Bone marrow (tissue), 2 donors: ENCODE data around the gene UBTD1.
"Not testable (repeated sequence)": the region's sequence is repeated elsewhere in the genome, so short reads cannot be mapped to it uniquely, and the experiment has no call there.

Experiments used
- DNase-seq, 2 donors: peaks; one replicate each; lab custom pipeline; 2025; lab: John Stamatoyannopoulos, UW

The UBTD1 gene, protein sequence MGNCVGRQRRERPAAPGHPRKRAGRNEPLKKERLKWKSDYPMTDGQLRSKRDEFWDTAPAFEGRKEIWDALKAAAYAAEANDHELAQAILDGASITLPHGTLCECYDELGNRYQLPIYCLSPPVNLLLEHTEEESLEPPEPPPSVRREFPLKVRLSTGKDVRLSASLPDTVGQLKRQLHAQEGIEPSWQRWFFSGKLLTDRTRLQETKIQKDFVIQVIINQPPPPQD

DNA sequence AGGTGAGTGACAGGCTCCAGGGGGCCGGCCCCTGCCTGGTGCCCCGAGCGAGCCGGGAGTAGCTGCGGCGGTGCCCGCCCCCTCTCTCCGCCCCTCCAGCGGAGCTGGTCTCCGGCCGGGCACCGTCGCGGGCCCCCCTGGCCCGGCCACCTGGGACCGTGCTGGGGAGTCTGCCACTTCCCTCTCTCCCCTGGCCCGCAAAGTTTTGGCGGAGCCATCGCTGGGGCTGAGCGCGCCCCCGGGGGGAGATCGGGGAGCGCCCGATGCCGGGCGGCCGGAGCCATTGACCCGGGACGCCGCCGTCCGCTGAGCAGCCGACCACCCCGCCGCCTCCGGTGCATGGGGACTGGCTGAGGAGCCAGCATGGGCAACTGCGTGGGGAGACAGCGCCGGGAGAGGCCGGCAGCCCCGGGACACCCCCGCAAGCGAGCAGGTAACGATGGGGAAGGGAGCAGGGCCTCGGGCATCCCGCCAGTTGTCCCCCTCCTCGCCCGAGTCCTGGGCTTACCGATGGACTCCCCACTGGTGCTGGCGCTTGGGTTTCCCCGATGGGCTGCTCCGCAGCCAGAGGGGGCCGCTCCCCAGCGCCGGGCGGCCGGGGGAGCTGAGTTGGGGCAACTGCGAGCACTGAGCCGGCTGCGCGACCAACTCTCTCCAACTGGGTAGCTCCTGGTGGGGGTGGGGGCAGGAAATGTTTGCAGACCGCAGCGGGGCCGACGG lies at the start of gene UBTD1:
UBTD1 (plus strand) TSS at position 84 of the 720 bp plus-strand sequence; CDS start at position 364, 280 bp downstream.
- peak in 1 of 2 donors; percentile 58 for DNase-seq

GRCh38 chr10:97450828-97451227 lies 47.9 kb upstream of the UBTD1 start:
- DNase-seq, result no peak

- DNase-seq, result no peak
Measured at GRCh38 chr10:97451605-97452004, 47.1 kb upstream of the UBTD1 start.

DNA sequence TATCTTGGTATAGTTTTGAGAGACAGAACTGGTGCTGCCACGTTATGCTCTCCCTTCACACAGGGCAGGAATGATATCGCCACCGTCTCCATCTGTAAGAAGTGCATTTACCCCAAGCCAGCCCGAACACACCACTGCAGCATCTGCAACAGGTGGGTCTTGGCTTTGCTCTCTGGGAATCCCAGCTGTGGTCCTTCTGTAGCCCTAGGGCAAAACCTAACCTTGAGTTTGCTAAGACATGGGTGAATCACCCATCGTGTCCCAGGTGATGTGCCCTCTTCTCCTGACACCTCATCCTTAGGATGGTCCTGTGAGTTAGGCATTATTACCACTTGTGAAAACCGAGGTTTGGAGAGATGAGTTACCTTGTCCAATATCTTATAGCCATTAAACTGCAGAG lies 46.4 kb upstream of the UBTD1 start:
- no peak for DNase-seq

GRCh38 chr10:97454330-97455036 lies 44.2 kb upstream of the UBTD1 start:
- DNase-seq, result no peak

DNA sequence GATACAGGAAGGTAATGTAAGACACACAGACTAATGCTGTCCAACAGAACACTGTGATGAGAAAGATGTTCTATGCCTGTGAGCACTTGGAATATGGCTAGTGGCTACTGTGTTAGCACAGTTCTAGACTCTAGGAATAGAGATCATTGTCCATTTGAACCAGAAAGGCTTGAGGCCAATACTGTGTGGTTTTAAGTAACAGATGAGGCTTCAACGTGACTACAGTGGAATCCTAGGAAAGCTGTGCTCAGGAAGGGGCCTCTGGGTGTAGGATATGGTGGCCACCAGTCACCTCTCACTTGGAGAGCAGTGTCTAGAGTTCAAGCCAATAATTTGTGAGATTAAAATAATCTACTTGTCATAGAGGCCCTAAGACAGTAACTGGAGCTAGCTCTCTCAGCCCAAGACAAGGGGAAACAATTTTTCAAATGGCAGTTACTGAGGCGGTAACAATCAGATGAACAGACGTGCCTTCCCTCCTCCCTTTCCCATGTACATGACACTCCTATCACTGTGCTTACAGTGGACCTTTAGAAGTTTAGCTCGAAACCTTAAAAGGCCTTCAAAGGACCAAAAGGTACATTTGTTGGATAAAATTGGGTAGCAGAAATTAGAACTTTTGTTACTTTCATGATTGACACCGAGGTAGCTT lies 42.6 kb upstream of the UBTD1 start:
- DNase-seq, result no peak

DNA sequence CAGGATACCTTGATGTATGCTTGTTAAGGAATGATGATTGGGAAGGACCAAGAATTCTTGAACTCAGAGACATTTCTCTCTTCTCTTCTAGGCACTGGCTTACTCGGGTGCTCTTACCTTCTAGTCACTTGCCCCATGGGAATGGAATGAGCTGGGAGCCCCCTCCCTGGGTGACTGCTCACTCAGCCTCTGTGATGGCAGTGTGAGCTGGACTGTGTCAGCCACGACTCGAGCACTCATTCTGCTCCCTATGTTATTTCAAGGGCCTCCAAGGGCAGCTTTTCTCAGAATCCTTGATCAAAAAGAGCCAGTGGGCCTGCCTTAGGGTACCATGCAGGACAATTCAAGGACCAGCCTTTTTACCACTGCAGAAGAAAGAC lies 42.0 kb upstream of the UBTD1 start:
- DNase-seq, result no peak

DNA sequence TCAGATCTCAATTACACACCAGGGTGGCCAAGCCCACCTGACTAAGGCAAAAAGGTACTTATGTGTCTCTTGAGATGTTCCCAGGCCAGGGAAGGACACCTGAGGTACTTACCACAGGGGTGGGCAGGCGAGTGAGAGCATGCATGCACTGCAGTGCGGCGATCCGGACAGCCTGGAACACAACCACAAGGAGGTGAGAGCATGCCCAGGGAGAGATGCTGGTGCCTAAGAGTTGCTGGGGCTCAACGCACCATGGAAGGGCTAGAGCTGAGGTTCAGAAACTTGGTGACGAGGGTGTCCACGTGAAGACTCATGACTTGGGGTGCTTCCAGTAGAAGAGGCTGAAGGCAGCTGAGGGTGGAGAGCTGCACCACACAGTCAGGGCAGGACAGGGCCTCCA lies 39.6 kb upstream of the UBTD1 start:
- no peak for DNase-seq

GRCh38 chr10:97459933-97460332 lies 38.8 kb upstream of the UBTD1 start:
- DNase-seq, result no peak

DNA sequence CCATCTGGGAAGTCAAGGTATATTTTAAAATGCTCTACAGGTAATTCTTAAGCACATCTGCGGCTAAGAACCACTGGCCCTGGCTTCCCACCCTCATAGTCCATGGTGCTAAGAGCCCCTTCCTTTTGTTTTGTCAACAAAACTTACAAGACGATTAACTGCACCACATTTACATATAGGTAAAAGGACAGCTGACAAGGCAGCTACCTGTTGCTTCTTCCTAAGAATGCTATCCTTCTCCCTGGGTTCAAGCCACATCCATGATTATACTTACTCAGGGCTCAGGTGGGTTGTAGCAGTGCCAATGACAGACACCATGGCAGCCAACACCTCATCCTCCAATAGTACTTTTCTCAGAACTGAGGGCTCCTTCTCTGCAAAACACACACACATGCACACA lies 36.4 kb upstream of the UBTD1 start:
- no peak for DNase-seq

DNA sequence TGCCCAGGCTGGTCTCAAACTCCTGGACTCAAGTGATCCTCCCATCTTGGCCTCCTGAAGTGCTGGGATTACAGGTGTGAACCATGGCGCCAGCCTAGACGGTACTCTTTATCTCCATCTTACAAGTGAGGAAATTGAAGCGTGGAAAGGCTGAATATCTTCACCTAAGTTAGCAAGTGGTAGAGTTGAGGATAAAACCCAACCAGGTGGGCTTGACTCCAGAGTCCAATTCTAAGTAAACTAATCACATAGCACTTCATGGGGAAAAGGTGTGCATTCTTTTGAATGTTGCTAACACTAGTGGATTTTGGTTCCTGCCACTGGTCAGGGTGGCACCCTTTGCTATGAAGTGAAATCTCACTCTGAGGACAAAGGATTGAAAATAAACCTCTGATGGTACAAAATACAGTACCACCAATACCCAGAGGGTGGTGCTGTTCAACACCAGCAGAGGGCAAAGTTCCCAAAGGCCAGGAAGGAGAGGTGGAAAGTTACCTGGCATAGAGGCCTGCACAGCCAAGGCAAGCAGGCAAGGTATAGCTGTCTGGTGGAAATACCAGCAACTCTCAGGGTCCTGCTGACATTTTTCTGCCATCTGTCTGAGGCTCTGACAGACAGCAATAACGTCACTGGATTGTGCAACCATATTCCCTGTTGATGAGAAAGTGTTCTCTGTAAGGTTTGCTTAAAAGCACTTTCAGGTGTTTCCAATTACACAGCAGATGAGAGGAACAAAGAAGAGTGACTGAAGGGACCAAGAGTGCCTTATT lies 35.2 kb upstream of the UBTD1 start:
- DNase-seq, result peak; percentile 3 to 6

DNA sequence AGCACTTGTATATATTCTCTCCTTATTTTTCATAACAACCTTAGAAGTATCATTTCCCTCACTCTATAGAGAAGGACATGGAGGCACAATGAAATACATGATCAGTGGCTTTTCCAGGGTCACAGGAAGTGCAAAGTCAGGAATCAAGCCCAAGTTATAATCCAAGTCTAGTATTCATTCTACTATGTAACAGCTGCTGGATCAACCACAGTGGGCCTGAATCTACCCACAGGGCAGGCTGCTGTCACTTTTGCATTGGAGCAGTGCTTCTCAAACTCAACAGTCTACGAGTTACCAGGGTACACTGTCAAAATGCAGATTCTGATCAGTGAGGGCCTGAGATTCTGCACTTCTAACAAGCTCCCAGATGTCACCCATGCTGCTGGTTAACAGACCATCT lies 34.5 kb upstream of the UBTD1 start:
- DNase-seq, result no peak

- no peak for DNase-seq
Measured at GRCh38 chr10:97465982-97466381, 32.7 kb upstream of the UBTD1 start.

DNA sequence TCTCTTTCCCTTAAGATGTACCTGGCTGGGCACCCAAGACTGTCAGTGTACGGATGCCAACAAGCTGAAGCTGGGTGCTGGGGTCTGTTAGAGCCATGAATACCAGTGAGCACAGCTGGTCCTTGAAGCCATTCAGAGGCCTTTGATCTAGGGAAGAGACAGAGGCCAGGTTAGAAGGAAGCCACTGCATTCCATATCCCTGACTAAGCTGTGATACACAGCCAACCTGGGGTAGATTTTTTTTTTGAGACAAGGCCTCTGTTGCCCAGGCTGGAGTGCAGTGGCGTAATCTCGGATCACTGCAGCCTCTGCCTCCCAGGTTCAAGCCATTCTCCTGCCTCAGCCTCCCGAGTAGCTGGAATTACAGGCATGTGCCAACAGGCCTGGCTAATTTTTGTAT lies 32.0 kb upstream of the UBTD1 start:
- no peak for DNase-seq

GRCh38 chr10:97468162-97468561 lies 30.6 kb upstream of the UBTD1 start:
- DNase-seq, result no peak

DNA sequence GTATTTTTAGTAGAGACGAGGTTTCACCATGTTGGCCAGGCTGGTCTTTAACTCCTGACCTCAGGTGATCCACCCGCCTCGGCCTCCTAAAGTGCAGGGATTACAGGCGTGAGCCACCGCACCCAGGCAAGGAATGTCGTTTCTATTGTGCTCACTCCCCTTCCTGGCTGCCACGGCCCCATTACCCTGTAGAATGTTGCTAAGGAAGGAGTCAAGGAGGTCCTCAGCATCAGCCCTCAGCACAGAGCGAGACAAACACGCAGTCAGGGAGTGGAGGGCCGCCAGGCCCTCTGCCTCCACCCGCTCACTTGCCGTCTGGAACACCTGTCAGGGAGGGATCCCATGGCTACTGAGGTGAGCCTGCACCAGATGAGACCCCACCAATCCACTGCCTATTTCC lies 29.9 kb upstream of the UBTD1 start:
- DNase-seq, result not testable (repeated sequence)

- DNase-seq, result no peak
Measured at GRCh38 chr10:97474918-97475317, 23.8 kb upstream of the UBTD1 start.

DNA sequence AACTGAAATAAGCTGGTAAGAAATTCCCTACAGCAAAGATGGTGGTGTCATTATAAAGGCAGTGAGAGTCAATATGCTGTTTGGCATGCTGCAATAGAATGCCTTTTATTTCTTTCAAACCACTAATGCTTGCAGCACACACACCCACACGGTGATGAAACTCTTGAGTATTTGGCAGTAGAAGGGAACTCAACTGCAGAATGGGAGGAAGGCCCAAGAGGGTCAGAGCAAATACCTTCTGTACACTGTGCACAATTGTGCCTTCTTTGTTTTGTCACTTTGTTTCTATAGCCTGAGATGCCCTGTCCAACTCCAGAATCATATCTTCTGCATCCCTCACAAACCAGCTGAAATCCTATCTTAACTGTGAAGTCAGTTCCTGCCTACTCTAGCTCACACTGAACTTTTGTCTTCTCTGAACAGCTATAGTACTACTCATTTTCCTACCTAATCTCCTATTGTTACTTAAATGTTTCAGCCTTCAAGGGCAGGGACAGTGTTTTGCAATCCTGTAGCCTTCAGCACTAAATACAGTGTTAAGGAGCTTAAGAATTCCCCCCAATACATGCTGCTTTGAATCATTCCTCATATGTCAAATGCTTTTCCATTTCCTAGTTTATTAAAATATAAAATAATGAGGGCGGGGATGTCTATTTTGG lies 22.7 kb upstream of the UBTD1 start:
- DNase-seq, result no peak

- DNase-seq, result not testable (repeated sequence)
Measured at GRCh38 chr10:97479410-97479809, 19.3 kb upstream of the UBTD1 start.

GRCh38 chr10:97479939-97480338 lies 18.8 kb upstream of the UBTD1 start:
- DNase-seq, result no peak

DNA sequence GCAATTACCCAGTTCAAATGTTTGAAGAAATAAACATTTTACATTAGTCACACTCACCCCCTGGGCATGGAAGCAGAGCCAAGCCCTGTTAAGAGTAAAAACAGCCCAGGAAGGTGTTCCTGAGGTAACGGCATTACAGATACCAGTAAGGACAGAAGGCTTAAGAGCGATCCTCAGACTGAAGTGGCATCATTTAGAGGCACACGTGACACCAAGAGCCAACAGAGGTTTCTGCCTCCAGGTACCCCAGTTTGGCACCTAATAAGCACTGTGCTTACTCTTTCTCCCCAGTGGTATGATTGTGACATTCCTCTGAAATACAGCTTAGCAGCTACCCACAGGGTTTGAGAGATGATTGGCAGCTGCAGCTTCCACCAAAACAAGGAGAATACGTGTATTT lies 17.7 kb upstream of the UBTD1 start:
- DNase-seq, result no peak
